Measurements from ENCODE around the gene FERMT3.

Gene FERMT3

DNA sequence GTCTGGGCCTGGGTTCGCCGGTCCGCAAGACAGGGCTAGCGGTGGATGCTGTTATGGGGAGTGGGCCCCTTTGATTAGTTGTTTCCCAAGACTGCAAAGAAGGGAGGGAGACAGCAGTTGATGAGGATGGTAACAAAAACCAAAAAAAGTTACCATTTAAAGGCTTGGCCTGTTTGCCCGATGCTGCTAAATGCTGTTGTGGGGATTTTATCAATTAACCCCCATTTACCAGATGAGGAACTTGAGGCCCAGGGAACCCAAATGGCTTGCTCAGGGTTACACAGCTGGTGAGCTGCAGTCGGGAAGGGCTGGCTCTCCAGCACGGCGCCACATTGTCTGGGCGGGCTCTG lies 16.1 kb downstream of the FERMT3 start:
- TF ChIP-seq GATA3 (IDR thresholded peaks at IDR 0.05; ENCODE audit: low read depth, low read length) (no peak), GATA2 (IDR thresholded peaks at IDR 0.05; ENCODE audit: low read depth, low read length) (no peak)

DNA sequence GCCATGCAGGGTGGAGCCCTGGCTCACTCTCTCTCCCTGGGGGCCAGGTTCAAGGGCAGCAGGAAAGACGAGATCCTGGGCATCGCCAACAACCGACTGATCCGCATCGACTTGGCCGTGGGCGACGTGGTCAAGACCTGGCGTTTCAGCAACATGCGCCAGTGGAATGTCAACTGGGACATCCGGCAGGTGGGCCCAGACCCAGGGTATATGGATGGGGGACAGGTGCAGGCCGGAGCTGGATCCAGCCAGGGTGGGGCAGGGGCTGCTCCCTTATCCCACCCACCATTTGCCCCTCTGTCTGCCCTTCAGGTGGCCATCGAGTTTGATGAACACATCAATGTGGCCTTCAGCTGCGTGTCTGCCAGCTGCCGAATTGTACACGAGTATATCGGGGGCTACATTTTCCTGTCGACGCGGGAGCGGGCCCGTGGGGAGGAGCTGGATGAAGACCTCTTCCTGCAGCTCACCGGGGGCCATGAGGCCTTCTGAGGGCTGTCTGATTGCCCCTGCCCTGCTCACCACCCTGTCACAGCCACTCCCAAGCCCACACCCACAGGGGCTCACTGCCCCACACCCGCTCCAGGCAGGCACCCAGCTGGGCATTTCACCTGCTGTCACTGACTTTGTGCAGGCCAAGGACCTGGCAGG lies 16.6 kb downstream of the FERMT3 start:
- TF ChIP-seq GATA2 (IDR thresholded peaks at IDR 0.05; ENCODE audit: low read depth, low read length) (no peak), GATA3 (IDR thresholded peaks at IDR 0.05; ENCODE audit: low read depth, low read length) (no peak)

DNA sequence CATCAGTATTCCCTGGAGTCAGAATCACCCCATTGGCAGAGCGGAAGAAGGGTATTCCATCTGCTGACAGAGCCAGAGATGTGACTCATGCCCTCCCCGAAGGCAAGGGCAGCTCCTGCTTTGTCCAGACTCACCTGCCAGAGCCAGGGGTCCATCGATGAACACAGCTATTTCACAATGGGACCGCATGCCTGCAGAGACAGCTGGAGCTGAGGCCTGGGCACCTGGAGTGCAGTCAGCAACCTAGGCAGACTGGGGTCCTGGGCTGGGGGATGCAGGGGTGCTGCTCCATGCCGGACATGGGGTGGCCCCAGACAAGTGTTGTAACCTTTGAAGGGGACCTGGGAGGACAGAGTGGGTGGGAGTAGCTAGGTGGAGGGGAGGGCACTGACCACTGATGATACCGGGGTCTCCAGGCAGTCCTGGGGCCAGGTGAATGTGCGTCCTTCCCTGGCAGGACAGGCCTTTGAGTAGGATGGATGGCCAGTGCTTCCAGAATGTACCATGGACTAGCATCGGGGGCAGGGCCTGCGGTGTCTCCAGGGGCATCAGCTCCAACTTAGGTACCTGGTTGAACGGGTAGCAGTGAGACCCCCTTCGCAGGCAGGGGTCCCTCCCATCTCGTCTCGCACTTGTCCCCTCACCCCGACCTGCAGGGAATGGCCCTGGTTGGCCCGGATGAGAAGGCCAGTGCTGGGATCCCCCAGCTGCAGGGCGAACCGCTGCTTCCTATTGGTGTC lies 17.8 kb downstream of the FERMT3 start:
- TF ChIP-seq GATA3 (IDR thresholded peaks at IDR 0.05; ENCODE audit: low read depth, low read length) (no peak), GATA2 (IDR thresholded peaks at IDR 0.05; ENCODE audit: low read depth, low read length) (no peak)

DNA sequence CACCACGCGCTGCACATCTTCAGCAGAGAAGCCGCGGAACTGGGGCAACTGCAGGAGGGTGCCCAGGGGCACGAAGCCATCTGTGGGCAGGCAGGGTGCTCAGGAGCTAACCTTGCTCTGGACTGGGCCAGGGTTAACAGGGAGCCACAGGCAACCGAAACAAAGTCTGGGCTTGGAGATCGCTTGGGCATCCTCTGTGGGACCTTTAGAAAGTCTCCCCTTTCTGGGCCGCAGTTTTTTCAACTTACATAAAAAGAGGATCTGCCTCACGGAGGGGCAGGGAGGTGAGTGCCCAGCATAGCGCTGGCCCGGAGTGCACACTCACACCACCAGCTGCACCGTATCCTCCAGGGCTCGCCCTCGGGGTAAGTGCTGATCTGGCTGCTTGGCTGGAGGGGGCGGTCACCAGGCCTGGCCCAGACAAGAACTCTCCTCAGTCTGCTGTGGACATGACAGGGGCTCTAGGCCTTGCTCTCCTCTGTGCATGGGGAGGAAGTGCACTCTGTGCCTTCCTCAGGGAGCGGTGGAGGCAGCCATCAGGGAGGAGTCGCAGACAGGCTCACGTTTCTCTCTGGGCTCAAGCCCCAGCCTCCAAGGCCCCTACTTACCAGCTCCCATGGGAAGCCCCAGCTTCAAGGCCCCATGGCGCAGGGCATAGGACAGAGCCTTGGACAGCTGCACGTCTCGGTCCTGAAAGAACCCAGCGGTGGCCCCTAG lies 18.5 kb downstream of the FERMT3 start:
- TF ChIP-seq GATA2 (IDR thresholded peaks at IDR 0.05; ENCODE audit: low read depth, low read length) (no peak), GATA3 (IDR thresholded peaks at IDR 0.05; ENCODE audit: low read depth, low read length) (no peak)

DNA sequence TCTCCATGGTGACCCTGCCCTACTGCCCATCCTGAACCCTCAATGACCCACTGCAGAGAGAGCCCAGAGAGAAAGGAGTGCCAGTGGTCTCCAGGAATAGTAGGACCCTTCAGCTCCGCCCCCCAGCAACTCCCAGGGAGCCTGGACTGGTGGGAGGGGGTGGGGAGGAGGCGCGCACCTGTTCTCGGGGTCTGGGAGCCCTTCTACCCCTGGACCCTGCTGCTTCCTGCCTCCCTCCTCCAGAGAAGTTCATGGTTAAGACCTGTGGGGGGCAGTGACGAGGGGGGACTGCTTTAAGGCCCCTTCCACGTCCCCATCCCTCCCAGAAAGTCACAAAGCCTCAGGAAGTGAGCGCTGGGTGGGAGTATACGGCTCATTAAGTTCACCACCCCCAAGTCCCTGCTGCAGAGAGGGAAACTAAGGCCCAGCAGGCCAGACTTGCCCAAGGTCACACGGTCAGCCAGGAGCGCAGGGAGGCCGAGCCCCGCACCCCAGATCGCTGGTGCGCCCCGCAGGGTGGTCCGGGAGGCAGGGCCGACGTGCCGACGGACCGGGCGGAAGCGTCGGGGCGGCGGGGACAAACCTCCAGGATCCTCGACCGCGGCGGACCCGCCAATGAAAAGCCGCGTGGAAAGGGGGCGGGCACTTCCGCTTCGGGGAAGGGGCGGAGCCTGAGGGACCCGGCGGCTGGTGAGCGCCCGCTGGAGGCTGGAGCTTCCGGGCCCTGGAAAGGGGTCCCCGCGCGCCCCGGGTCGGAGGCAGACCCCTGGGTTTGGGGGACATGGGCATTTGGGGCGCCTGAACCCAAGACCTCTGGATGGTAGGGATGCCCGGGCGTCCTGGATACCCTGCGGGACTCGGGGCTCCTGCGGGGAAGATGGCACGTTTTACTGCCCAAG lies 19.3 kb downstream of the FERMT3 start, which contains the start of the genes NUDT22 and TRPT1:
TSS of gene NUDT22 (plus strand) at position 667 of the 899 bp plus-strand sequence. CDS start 379 bp downstream, outside the sequence.
TSS of gene TRPT1 (minus strand) at position 579 of the 899 bp plus-strand sequence. CDS start at position 253, 326 bp downstream.
- no peak for TF ChIP-seq GATA3 (IDR thresholded peaks at IDR 0.05; ENCODE audit: low read depth, low read length)
- TF ChIP-seq GATA2 (IDR thresholded peaks at IDR 0.05; ENCODE audit: low read depth, low read length): no peak

DNA sequence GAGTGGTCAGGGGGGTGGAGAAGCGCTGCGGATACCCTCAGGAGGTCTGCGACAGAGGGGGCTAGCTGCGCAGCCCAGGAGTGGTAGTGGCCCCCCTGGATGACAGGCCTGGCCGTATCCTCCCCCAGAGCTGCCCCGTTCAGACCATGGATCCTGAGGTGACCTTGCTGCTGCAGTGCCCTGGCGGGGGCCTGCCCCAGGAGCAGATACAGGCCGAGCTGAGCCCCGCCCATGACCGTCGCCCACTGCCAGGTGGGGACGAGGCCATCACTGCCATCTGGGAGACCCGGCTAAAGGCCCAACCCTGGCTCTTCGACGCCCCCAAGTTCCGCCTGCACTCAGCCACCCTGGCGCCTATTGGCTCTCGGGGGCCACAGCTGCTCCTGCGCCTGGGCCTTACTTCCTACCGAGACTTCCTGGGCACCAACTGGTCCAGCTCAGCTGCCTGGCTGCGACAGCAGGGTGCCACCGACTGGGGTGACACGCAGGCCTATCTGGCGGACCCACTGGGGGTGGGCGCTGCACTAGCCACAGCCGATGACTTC lies 20.1 kb downstream of the FERMT3 start:
- TF ChIP-seq GATA2 (IDR thresholded peaks at IDR 0.05; ENCODE audit: low read depth, low read length) (no peak), GATA3 (IDR thresholded peaks at IDR 0.05; ENCODE audit: low read depth, low read length) (no peak)

DNA sequence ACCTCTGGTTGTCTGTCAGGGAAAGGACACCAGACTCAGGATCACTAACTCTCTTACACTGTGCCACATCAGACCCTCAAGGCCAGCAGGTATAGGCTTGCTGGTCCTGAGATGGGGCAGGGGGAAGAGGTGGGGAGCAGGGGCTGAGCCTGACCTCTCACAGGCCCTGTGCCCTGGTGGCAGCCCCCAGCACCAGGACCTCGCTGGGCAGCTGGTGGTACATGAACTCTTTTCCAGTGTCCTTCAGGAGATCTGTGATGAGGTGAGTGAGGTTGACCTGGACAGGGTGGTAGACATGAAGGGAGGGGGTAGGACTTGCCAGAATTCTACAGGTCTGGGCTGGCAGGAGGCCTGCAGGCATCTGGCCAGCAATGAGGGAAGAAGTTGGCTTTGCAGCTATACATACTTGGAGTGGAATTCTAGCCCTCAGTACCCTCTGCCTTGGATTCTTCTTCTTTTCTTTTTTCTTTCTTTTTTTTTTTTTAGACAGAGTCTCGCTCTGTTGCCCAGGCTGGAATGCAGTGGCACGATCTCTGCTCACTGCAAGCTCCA lies 21.0 kb downstream of the FERMT3 start:
- TF ChIP-seq GATA2 (IDR thresholded peaks at IDR 0.05; ENCODE audit: low read depth, low read length) (no peak), GATA3 (IDR thresholded peaks at IDR 0.05; ENCODE audit: low read depth, low read length) (no peak)

DNA sequence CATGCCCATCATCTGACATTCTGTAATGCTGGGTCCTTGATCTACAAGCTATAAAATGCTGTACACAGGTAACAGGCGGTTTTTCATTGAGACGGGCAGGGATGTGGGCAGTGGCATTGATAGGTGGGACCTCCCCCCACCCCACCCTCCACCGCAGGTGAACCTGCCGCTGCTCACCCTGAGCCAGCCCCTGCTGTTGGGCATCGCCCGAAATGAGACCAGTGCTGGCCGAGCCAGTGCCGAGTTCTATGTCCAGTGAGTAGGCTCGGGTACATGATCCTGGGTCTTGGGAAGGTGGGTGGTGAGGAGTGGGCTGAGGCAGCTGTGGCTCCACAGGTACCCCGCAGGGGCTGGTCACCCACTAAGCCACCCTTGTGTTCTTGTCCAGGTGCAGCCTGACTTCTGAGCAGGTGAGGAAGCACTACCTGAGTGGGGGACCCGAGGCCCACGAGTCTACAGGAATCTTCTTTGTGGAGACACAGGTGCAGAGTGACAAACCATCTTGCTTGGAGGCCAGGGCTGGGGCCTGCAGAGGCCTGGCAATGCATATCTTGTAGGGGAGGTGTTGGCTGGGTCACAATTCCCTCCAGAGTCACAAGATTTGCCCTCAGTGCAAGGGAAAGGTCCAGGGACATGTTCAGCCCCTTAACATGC lies 22.7 kb downstream of the FERMT3 start:
- TF ChIP-seq GATA2 (IDR thresholded peaks at IDR 0.05; ENCODE audit: low read depth, low read length) (no peak), GATA3 (IDR thresholded peaks at IDR 0.05; ENCODE audit: low read depth, low read length) (no peak)

DNA sequence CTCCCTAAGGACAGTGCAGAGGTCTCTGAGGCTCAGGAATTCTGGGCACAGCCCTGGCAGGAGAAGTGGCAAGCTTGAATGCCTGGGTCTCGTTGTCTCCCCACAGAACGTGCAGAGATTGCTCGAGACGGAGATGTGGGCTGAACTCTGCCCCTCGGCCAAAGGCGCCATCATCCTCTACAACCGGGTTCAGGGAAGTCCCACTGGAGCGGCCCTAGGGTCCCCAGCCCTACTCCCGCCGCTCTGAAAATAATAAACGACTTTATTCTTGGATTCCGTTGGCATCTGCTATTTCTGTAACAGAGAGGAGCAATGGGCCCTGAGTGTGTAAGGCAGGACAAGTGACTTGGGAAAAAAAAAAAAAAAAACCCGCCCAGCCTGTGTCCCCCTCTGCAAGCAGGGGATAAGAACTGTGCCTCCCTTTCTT lies 23.2 kb downstream of the FERMT3 start:
- TF ChIP-seq GATA2 (IDR thresholded peaks at IDR 0.05; ENCODE audit: low read depth, low read length) (no peak), GATA3 (IDR thresholded peaks at IDR 0.05; ENCODE audit: low read depth, low read length) (no peak)

DNA sequence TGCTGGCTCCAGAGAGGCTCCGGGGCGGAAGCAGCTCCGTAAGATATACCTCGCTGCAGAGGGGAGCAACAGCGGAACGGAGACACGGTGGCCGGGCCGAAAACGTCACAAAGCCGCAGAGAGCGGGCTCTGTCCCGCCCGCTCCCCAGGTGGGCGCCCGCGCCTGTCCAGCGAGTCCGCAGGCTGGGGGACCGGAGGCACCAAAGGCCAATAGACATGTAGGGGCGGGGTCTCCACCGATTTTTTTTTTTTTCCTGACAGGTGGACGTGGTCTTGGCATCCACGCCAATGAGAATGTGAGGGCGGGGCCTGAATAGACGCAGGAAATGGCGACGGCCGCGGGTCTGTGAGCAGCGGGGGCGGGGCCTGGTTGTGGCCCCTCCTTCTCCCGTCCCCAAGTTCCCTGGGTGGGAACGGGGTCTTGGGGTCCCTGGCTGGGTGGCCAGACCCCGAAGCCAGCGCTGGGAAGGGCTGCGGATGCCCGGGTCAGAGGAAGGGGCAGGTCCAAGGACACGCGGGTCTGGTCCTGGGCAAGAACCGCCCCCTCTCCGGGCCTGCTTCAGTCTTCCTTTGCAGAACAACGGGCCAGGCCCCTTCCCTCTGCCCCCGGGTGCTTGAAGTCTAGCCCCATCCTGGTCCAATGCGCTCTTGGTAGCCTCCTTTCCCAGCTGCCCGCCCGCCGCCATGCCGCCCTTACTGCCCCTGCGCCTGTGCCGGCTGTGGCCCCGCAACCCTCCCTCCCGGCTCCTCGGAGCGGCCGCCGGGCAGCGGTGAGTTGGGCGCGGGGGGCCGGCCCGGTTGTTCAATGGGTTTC lies 23.9 kb downstream of the FERMT3 start, which contains the start of gene DNAJC4:
TSS of gene DNAJC4 (plus strand) at position 378 of the 814 bp plus-strand sequence. CDS start at position 685, 307 bp downstream.
- TF ChIP-seq GATA2 (IDR thresholded peaks at IDR 0.05; ENCODE audit: low read depth, low read length) (no peak), GATA3 (IDR thresholded peaks at IDR 0.05; ENCODE audit: low read depth, low read length) (no peak)

DNA sequence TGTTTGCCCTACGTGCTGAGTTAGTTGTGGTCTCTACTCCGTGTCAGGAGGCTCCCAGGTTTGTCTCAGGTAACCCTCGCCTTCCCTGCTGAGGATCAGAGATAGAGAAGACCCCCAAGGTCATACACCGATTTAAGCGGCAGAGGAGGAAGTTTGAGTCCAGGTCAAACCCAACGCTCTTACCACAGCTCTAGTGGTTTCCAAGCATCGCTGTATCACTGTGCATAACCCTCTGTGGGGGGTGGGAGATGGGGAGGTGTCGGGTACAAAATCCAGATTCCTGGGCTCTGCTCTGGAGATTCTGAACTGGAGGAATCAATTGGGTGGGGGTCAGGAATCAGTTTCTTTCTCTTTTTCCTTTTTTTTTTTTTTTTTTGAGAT lies 24.5 kb downstream of the FERMT3 start:
- TF ChIP-seq GATA3 (IDR thresholded peaks at IDR 0.05; ENCODE audit: low read depth, low read length) (no peak), GATA2 (IDR thresholded peaks at IDR 0.05; ENCODE audit: low read depth, low read length) (no peak)

DNA sequence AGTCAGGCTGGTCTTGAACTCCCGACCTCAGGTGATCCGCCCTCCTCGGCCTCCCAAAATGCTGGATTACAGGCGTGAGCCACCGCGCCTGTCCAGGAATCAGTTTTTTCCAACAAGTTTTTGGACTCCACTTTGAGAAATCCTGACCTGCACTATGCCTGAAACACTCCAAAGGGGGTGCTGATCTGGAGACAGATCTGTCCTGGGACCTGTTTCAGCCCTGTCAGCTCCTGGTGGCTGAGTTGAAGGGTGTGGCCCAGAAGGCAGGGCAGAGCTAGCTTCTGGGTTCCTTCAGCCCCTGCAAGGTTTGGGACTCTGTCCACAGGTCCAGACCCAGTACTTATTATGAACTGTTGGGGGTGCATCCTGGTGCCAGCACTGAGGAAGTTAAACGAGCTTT lies 25.0 kb downstream of the FERMT3 start:
- TF ChIP-seq GATA2 (IDR thresholded peaks at IDR 0.05; ENCODE audit: low read depth, low read length): no peak
- no peak for TF ChIP-seq GATA3 (IDR thresholded peaks at IDR 0.05; ENCODE audit: low read depth, low read length)

Measured in SH-SY5Y (cell line).